Parietal lobe (tissue), 2 donors: ENCODE results near the gene CEP20. TPM values are rescaled to one million over a fixed set of nuclear protein-coding genes. Genes with fewer than 3 reads are reported as not detected.

Experiments used
- small RNA-seq: library from RNA; depleted of rRNA; stranded (forward); fragments of <200 nt; gene quantifications from one replicate; pipeline ENCODE3, GENCODE V24; 2014; ENCODE audit warnings: low replicate concordance
- total RNA-seq: library from RNA; depleted of rRNA; stranded (reverse); fragments of >200 nt; gene quantifications from one replicate; pipeline ENCODE4 v1.2.3, GENCODE V29; 2014

The CEP20 gene, protein sequence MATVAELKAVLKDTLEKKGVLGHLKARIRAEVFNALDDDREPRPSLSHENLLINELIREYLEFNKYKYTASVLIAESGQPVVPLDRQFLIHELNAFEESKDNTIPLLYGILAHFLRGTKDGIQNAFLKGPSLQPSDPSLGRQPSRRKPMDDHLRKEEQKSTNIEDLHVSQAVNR
- total RNA-seq, result 22.2 TPM

DNA sequence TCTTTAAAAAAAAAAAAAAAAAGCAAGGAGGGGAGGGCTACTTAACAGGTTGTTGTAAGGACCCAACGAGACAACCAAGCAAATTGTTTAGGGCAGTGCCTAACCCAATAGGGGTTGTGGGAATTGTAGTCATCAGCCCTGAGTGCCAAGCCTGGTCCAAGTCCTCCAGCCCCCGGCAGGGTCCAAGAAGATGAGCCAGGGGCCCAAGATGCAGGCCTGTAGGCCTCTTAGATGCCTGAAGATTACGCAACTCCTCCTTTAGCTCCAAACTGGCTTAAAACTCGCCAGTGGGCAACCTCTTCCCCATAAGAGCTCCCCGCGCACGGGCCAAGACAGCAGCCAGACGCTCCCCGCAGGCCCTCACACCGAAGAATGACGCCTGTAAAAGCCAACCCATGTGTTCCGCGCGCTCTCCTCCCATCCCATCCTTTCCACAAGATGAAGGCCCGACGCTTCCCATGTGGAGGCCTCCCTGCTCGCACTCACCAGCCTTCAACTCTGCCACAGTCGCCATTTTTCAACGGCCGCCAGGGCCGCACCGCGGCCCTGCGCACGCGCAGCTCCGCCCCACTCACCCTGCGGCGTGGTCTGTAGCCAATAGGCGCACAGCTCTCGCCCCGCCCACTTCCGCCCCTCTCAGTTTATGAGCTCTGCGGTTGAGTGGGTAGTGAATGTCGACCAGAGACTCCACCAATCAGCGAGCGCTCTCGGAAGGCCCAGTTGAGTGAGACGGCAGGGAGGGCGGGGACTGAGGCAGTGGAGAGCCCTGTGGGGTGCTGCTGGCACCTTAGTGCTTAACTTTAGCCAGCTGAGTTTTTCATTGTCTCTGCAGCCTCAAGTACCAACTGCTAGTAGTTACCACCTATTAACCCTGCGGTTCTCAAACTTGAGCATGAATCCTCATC is at the start of gene CEP20:
Gene CEP20 (minus strand): TSS at position 532 of the 905 bp plus-strand sequence. CDS start 18 bp downstream, at position 514.

DNA sequence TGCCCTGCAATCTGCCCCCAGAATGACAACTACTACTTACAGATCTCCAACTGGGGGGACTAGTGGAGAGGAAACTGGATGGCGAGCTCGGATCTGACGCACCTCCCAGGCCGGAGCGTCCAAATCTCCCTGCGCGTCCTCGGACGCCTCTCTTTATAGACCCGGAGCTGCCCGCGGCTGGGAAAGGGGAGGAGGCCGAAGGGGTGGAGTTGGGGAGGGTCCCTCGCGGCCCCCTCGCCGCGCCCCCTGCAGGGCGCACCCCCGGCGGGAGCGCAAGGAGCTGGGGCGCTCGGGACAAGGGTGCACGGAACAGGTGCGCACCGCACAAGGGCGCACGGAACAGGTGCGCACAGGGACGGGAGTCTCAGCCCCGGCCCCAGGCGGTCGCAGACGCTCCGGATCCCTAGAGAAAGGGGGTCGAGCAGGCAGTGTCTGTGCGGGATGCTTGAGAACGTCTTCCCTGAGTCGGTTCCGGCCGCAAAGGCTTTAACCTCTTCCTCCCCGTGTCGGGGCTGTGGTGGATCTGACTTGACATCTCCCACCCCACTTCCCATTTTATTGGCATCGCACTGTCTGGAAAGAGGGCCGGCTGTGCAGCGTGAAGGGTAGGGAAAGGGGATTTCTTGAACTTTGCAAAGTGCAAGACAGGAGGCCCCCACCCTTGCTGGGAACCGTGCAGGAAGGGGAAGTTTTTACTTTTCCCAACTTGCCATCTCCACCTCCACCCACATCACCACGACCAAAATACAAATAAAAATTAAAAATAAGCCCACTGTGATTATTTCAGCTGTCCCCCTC is 31.3 kb downstream of the CEP20 start, which contains the start of gene MYH11:
Gene MYH11 (minus strand): TSS at position 128 of the 798 bp plus-strand sequence. CDS start 18,776 bp downstream, outside the sequence.

Small RNA genes lying within 50 kb of the gene (small RNA-seq; reads per million reads assigned to genes)
- gene RNU6-213P, result not detected

Other genes with a start within 250 kb of the CEP20 start
- gene MARF1, start 245.4 kb downstream of the CEP20 start, total RNA-seq, result 64.5 TPM
- gene NDE1, start 238.4 kb downstream of the CEP20 start, total RNA-seq, result 9.1 TPM
- gene MYH11, start 31.6 kb downstream of the CEP20 start, total RNA-seq, result under 0.01 TPM
- gene ABCC1, start 61.0 kb upstream of the CEP20 start, total RNA-seq, result 17.8 TPM